ENCODE measurements around the gene TMPRSS11B.
"Not testable (repeated sequence)": the region's sequence is repeated elsewhere in the genome, so short reads cannot be mapped to it uniquely, and the experiment has no call there.

TMPRSS11B gene

GRCh38 chr4:68218044-68218443 is 27.4 kb downstream of the TMPRSS11B start:
- peak; percentile 7 for DNase-seq (ENCODE audit: low spot score)

DNA sequence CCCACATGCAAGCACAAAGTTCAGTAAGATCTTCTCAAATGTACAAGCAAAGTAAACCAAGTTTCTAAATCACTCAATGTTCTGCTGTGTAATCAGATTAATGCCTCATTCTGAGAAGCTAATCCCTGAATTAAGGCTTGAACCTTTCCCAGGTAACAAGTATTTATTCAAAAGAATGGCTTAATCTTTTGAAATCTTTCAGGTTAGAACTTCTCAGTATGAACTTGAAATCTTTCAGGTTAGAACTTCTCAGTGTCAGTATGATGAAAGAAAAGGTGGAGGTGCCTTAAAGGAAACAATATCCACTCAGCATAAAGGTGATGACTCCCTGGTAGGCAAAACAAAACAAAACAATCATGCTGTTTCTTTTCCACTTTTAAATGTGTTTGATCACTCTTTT is 29.0 kb downstream of the TMPRSS11B start:
- DNase-seq (ENCODE audit: low spot score): no peak

DNA sequence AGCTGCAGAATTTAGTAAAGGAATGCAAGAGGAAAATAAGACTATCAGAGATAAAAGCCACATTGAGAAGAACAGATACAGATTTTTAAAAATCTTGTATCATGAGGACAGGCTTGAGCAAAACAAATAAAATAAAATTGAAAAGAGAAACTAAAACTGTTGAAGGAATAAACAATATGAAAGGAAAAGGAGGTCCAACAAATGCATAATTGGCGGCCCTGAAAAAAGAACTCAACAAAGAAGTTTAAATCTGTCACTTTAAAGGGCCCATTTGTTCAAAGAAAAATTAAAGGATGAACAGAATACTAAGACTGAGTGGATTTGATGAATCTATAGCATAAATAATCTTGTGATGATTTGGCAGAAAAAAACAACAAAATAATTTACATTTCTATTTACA is 36.5 kb downstream of the TMPRSS11B start:
- no peak for DNase-seq (ENCODE audit: low spot score)

DNA sequence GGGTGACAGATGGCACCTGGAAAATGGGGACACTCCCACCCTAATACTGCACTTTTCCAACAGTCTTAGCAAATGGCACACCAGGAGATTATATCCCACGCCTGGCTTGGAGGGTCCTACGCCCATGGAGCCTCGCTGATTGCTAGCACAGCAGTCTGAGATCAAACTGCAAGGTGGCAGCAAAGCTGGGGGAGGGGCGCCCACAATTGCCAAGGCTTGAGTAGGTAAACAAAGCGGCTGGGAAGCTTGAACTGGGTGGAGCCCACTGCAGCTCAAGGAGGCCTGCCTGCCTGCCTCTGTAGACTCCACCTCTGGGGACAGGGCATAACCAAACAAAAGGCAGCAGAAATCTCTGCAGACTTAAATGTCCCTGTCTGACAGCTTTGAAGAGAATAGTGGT is 51.2 kb downstream of the TMPRSS11B start:
- DNase-seq (ENCODE audit: low spot score): not testable (repeated sequence)

DNA sequence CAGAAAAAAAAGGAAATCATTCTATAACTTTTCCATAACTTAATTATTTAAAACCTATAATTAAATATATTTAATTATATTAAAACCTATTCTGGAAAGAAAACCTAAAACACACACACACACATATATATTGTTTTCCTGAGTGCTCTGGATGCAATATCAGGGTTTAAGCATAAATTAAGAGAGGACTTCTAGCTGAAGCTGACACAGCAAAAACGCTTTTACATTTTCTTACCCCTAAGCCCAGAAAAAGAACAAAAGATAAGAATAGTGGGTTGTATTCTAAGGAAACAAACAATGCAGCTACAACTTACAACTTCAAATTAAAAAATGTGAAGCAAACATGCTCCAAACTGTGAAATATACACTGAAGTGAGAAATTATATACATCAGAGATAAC is 52.3 kb downstream of the TMPRSS11B start:
- no peak for DNase-seq (ENCODE audit: low spot score)

GRCh38 chr4:68187145-68187544 is 58.3 kb downstream of the TMPRSS11B start:
- DNase-seq (ENCODE audit: low spot score): no peak

- no peak for DNase-seq (ENCODE audit: low spot score)
Observed at GRCh38 chr4:68184923-68185322, 60.6 kb downstream of the TMPRSS11B start.

DNA sequence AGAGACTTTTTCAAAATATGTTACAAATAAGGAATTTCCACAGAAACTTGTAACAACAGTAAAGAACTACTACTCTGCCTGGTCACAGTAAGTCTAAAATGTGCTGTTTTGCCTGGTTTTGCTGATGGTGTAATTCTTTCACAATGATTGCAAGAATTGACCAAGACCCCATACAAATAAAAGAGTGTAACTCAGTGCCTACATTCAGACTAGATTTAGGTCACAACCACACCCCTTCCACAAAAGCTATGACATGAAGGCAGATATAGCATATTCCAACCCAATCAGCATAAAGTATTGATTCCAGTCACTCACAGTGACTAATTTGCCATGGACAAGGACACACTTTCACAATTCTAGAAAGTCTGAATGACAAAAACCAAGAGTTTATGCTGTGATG is 62.1 kb downstream of the TMPRSS11B start:
- DNase-seq (ENCODE audit: low spot score): no peak

DNA sequence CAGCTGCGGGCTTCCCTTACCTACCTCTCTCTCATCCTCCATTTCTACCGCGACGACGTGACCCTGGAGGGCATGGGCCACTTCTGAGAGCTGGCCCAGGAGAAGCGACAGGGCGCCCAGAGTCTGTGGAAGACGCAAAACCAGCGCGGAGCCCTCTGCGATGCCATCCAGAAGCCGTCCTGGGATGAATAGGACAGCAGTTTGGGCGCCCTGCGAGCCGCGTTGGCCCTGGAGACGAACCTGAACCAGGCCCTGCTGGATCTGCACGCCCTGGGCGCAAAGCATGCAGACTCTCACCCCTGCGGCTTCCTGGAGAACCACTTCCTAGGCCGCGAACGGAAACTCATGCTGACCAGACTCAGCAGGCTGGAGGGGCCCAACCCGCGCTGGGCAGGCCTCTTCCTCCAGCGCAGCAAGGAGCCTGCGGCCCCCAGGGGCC is 63.1 kb downstream of the TMPRSS11B start:
- DNase-seq (ENCODE audit: low spot score): no peak

GRCh38 chr4:68180849-68181526 is 64.5 kb downstream of the TMPRSS11B start:
- peak; percentile 84 for DNase-seq (ENCODE audit: low spot score)

- DNase-seq (ENCODE audit: low spot score): no peak
Observed at GRCh38 chr4:68176904-68177303, 68.6 kb downstream of the TMPRSS11B start.
